NCI-H1417 (cell line): ENCODE data around the gene RHOV.

ENCODE experiments used
- DNase-seq, 3 experiments: peaks; one replicate each; lab custom pipeline; 2025; lab: John Stamatoyannopoulos, UW

RHOV gene, protein sequence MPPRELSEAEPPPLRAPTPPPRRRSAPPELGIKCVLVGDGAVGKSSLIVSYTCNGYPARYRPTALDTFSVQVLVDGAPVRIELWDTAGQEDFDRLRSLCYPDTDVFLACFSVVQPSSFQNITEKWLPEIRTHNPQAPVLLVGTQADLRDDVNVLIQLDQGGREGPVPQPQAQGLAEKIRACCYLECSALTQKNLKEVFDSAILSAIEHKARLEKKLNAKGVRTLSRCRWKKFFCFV

DNA sequence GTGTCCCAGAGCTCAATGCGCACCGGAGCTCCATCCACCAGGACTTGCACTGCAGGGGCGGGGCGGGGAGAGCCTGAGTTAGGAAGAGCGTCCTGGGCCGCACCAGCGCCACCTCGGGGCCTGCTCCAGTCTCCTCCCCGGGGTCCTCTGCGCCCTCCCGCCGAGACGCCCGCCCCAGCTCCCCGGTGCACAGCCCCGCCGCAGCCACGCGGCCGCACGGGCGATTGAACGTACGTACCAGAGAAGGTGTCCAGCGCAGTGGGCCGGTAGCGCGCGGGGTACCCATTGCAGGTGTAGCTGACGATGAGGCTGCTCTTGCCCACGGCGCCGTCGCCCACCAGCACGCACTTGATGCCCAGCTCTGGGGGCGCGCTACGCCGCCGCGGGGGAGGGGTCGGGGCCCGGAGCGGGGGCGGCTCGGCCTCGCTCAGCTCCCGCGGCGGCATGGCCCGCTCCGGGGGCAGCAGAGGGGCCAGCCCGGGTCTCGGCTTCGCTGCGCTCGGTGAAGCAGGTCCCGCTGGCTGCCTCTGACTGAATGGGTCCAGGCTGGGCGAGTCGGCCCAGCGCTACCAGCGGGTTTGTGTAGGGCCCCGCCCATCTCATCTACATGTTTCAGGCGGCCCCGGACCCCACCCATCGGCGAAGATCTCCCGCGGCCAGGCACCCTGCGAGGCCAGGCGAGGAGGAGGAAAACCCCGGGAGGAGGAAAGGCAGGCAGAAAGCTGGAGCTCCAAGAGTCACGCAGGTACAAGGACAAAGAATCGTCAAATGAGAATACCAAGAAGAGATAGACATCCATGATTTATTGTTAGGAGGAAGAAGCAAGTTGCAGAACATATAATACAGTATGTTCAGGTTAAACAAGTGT, at the start of gene RHOV:
Gene RHOV, minus strand, starts transcription at position 541 of the 868 bp plus-strand sequence. Its CDS starts 95 bp downstream, at position 446.
- DNase-seq: peak in 2 of 3 experiments; percentile 7 to 25

DNA sequence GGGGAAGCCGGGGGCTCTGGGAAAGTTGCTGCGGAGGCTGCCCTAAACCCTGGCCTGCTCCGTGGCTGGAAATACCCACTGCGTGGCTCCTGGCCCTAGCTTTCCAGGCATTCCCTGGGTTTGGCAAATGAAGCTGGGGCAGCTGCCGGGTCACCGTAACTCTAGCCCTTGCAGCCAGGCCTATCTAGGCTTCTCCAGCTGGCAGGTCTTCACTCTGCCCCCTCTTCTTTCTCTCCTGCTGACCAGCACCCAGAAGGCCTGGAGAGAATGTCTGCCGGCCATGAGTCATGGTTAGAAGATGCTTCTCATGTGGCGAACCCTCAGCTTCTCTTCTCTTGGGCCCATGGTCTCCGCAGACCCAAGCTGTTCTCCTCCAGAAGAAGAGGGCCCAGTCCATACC, 49.5 kb upstream of the RHOV start:
- no peak for DNase-seq

DNA sequence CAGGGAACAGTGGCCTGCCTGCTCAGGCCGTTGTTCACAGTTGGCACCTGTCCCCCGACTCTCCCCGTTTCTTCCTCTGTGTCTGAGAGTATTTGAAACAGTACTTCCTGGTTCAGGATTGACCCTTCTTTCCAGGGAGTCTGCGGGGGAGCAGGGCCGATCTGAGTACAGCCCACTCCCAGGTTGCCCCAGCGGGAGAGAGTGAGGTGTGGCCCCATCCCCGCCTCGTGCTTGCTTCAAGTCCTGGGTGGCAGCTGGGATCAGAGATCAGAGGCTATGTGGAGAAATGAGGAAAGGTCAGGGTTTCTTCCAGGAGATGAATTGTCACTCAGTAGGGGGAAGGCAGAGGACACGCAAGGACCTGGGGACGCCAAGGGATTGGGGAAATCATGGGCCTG, 48.6 kb upstream of the RHOV start:
- no peak for DNase-seq

DNA sequence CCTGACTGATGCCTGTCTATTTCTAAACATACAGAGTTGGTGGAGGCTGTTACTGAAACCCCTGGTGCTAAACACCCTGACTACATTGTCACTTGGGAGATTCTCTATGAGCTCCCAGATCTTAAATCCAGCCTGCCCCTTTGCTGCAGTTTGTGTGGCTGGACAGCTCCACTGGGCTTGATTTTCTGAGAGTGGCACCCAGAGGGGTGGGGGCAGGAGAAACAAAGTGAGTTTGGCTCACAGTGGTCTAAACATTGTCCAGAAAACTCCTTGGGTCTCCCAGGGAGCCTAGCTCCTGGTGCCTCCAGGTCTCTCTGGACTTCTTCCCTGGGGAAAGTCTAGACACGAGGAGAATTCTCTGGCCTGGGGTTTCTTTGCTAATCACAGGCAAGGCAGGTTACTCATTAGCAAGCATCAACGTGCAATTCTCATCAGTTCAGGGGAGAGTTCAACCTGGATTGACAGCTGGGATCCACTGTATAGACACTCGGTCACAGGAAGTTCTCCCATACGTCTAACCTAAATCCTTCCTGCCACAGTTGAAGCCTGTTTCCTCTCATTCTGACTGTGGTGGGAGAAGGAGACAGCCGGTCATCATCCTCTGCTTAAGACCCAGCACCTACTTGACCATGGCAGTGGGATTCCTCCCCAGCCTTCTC, 48.0 kb upstream of the RHOV start:
- DNase-seq: no peak

DNA sequence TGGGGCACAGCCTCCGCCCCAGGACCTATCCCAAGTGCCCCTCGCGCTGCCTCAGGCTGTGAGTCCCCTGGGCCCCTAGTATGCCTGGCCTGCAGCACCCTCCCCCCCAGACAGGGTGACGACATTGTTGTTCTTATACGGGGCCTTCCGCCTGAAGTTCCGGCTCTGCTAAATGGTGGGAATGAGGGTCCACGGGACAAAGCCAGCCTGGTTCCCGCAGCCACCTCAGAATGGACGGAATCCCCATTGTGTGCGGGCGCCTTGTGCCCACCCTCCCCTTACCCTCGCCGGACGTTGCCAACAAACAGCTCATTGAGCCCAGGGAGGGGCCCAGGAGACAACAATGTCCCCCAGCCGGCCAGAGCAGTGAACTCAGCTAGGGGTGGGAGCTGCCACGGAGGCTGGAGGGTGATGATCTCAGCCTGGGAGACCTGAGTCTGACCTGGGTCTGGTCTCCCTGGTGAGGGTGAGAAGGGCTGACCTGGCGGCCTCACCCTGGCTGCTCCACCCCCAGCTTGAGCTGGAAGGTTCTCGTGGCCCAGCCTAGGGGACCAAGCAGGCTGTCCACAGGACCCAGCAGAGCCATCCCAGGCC, 44.9 kb upstream of the RHOV start:
- DNase-seq: no peak

DNA sequence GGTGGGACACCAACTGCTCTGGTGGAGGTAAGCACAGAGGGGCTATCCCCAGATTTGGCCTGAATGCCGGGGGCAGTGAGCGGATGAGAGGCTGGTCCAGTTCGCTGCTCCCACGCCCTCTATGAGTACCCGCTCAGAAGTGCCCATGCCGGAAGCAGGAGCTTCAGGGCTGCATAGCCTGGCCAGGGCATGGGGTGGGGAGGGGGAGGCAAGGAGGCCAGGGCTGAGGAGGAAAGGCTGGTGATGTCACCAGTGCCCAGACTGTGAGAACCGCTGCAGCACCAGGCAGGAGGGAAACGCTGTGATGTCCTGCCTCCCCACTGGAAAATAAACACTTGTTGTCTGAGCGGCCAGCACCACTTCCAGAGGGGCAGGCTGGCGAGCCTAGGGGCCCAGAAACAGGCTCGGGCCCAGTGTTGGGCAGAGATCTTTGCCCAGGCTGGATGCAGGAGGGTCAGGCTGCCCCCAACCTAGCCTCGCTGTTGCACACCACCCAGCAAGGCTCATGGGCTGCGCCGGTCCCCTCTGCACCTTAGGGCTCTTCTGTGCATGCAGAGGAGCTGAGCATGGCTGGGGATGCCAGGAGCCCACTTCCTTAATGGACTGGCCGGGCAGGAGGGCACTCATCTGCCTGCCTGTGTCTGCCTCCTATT, 44.2 kb upstream of the RHOV start:
- peak in 2 of 3 experiments; percentile 87 to 91 for DNase-seq

DNA sequence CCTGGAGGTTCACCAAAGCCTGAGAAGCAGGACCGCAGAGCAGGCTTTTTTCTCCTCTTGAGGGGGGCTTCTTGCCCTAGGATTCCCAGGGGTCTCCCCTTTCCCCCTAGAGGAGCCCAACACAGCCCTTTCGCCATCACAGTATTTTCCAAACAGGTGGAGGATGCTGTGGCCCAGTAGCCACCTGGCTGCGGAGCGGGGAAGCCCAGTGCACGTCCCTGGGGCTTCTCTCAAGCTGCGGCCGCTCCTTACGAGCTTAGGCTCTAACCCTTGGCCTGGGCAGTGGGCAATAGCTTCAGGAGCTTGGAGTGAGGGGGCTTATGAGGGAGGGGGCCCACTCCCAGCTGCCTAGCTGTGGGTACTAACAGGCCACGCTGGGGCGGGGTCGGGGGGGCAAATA, 43.6 kb upstream of the RHOV start:
- peak in 1 of 3 experiments; percentile 85 for DNase-seq

DNA sequence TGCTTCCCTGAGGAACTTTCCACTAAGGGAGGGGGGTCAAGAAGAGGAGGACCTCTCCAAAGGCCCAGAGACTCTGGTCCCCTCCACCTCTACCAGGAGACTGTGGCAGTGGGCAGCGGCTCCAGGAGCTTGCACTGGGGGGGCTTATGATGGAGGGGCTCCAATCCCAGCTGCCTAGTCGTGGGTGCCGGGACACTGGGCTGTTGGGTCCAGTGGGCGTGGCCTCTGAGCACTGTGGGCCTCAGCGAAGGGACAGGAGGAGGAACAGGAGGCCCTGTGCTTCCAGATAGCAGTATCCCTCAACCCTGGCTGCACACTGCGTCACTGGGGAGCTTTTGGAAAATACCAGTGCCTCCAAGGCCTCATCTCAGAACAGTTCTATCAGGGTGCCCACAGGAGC, 41.6 kb upstream of the RHOV start:
- DNase-seq: no peak

DNA sequence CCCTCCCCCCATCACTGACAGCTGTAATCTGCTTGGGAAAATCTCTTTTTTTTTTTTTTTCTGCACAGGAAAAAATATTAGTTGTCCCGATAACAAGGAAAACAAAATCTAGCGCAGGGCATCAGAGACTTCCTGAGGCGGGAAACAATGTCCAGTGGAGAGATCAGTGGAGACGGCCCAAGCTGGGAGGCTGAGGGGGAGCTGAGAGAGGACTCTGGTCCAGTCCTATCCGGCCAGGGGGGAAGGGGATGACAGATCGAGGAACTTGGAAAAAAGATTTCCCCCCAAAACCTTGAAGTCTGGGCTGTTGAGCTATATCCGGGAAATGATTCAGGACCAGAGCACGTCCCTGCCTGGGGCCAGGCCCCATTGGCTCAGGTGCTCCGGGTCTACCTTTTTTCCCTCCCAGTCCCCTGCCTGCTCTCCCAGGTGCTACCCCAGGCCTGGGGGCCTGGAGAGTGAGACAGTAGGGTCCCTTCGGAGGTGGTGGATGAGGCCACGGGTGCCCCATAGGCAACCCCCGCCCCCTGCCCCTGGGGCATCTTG, 41.2 kb upstream of the RHOV start:
- no peak for DNase-seq

DNA sequence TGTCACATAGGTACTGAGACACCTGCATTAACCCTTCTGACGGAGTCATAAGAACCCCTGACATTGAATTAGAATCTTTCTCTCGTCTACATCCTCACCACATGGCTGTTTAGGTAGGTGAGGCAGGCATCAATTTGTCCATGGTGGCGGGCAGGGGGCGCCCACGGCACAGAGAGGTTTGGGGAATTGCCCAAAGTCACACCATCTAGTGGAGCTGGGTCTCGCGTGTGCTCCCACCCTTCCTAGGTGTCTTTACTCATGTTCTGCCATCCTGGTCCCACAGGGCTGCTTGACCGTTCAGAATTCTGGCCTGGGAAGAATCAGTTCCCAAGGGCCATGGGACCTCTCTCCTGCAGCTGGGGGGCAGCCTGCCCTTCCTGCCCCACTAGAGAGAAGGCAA, 40.5 kb upstream of the RHOV start:
- no peak for DNase-seq

DNA sequence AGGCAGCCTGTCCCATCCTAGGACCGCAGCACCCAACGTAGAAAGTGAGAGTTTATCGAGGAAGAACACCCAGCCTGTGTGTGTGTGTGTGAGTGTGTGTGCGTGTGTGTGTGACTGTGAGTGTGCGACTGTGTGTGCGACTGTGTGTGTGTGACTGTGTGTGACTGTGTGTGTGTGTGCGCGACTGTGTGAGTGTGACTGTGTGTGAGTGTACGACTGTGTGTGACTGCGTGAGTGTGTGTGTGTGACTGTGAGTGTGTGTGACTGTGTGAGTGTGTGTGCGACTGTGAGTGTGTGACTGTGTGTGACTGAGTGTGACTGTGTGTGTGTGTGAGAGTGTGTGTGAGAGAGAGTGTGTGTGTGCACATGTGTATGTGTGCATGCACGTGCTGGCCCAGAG, 40.0 kb upstream of the RHOV start:
- DNase-seq: no peak

DNA sequence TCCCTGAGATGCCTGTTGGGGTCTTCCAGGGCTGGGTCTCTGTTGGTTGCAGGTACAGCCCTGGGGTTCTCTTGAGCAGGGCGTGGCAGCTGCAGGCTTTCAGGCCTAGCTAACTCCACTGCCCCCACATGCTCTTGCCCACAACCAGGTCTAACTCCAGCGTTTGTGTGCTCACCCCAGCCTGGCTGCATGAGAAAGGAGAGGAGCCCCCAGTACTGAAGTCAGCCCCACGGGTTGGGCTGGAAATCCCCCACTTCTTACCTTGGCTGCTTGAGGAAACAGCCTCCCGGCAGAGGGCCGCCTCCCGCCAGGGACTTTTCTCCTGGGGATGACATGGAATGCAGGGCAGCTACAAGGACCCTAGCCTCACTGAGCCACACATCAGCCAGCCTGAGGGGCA, 38.4 kb upstream of the RHOV start:
- DNase-seq: no peak

DNA sequence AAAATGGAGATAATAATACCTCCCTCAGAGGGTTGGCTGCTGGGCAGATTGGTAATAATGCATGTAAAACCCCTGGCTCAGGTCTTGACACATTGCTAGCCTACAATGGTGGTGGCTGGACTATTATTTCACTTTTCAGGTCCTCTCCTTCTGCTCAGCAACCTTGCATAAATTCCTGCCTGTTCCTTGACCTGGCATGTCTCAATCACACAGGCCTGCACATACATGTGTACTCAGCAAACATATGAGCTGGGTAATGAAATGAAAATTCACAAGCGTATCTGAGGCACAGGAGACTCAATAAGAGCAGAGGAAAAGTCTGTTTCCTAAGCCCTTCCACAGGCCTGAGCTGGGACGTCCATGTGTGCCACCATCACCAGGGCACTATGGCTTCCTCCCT, 37.7 kb upstream of the RHOV start:
- DNase-seq: peak in 1 of 3 experiments; percentile 5

DNA sequence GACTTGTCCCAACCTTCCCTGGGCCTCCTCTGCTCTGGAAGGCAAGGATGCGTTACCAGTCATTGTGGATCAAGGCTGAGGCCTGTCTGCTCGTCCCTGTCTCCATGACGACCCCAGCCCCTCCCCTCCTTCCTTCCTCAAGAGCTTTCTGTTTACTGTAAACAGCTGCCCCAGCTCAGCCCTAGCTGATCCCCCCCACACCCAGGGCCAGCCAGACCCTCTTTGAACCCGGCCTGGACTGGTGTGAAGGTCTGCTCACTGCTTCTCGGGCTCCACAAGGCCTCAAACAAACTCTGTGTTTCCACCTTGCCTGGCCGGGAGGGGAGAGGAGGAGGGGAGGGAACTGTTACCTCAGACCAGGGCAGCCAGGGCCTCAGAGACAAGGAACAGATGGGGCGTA, 37.1 kb upstream of the RHOV start:
- DNase-seq: peak in 2 of 3 experiments; percentile 35 to 70

DNA sequence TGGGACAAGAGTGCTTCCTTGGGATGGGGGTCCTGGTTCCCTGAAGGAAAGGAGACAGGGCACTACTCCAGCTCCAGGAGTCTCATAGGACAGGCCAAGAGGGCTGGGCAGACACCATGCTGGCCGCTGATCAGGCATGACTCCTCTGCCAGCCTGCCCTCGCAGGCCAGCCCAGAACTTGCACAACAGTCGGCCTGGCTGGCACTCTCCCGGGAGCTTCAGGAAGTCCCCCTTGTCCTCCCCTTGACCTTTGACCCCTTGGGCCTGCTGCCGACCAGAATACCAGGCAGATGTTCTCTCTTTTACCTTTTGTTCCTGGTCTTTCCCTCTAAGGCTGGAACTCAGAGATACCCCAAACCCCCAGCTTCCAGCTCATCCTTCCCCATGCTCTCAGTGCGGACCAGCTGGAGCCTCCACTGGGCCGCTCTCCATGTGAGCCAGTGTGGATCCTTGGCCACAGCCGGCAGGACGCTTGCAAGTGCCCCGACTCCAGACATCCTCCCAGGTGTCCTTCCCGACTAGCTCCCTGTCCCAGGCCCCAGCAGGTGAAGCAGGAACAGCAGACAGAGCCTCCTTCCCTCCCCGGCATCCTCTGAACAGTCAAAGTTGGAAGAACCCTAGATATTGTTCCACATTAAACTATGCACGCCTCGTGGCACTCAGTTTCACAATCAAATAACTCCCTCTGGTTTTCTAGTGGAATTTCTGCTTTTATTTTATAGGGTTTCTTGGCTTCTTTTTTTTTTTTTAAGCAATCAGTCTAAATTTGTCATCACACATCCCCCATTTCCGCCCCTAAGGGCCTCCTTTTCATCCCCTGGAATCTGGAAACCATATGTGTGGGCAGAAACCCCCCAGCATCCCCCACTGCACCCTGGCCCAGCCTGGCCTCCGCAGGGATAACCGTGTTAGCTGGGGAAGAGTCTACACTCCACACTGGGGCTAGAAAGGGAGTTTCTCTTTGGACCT, 35.9 kb upstream of the RHOV start:
- no peak for DNase-seq

DNA sequence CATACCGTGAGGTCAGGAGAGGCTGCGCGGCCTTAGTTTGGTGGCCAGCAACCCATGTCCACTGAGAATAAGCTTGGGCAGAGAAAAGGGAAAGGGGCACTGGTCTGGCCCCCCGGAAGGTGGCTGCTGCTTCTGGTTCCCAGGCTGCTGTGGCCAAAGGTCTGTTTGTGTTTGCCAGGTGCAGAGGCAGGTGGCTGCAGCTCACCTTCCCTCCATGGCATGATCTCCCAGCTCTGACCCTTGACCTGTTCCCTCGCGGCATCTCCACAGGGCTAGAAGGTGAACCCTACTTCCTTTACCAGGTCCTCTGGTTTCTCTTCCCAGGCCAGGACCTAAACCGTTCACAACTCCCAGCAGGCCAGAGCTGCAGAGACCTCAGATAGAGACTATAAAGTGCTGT, 34.1 kb upstream of the RHOV start:
- peak in 1 of 3 experiments; percentile 15 for DNase-seq

DNA sequence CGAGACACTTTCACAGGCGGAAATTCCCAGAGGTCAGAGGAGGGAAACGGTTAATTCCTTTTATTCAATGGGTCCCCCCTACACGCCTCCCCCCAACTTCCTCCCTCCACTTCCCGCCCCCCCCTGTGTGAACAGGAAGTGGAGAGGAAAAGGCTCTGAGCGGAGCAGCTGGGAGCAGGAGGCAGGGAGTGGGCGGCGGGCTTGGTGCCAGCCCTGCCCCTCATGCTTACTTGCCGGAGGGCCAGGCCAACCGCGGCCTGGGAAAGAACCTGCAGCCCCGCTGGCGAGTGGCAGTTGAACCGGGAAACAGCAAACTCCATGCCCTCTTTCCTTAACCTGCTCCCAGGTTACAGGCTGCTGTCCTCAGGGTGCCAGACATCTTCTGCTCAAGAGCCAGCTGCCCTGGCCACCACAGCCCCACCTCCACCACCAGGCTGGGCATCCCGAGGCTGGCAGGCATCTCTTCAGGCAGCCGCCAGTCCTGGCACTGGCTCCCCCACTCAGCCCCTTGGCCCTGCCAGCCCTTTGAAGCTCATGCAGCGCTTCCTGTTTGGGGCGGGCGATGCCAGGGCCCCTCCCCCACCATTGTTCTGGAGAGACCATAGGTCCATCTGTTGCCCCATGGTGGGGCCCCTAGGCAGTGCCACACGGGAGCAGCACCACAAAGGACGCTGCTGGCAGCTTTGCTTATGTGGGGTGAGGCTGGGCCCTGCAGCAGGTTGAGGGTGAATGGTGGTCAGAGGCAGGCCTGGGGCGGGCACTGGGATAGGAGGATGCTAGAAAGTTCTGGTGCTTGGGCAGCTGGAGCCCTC, 33.2 kb upstream of the RHOV start:
- peak; percentile 3 to 84 (median 72) for DNase-seq

DNA sequence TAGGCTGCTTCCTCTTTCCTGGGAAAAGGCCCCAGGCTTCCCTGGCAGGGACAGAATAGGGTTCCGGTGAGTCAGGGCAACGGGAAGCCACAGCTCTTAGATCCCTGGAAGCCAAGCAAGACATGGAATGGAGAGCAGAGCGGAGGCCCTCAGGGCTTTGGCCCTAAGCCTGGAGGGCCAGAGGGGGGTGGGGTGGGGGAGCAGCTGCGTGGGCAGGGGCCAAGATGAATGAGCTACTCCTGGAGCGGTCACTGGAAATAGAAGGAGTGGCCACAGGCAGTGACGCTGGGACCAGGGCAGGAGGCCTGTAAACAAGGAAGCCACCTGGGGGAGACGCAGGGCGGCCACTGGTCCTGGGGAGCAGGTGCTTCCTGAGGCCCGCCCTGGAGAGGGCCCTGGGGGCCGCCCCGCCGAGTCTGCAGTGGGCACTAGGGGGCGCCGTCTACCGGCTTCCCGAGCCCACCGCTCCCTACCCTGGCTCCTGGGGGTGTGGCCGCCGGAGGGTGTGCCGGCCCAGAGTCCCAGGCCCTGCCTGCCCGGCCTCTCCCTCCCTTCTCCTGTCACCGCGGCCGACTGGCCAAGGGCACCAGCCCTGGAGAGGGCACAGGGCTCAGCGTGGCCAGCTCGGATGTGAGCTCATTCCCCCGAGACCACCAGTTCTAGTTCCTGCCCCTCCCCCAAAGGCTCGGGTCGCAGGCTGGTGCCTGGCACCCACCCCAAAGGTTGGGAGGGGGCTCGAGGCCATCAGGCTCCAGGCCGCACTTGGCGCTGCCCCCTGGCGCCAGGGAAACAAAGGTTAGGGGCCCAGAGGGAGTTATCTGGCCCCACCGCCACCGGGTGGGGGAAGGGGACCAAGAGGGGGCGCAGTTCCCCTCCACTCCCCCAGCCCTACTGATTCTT, 32.3 kb upstream of the RHOV start:
- peak; percentile 54 to 92 (median 84) for DNase-seq
